PC-9 (cell line): ENCODE data around the gene TLDC2.

Experiments used
- CTCF ChIP-seq: fragments of 200-600 bp; sonication (generic); conservative IDR thresholded peaks from 2 replicates; pipeline ENCODE4 v1.6.1; 2017; ENCODE audit warnings: mixed run types, antibody characterized with exemption, mild to moderate bottlenecking, moderate library complexity
- EZH2 ChIP-seq: fragments of 200-600 bp; sonication (generic); IDR thresholded peaks from 2 replicates; pipeline ENCODE4 v1.8.0; 2017; ENCODE audit warnings: antibody characterized with exemption, low read depth

- TF ChIP-seq CTCF (peak; percentile 42; the same call in 1 of the 2 replicates), EZH2 (no peak)
Measured at GRCh38 chr20:36885356-36885755, 9.4 kb downstream of the TLDC2 start.
